Measurements from ENCODE around the gene CRELD2.

Gene CRELD2

DNA sequence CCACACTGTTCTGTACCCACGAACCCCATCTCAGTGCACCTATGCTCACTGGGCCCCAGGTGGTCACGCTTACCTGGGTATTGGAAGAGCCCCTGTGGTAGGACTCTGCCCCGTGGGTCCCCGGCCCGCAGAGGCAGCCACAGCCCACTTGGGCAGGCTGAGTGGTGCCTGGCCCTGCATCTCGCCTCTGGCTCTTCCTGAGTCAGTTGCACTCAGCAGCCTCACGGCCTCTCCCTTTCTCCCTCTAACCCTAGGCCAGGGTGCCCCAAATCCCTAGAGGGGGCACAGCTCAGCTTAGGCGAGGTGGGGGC, 9.7 kb downstream of the CRELD2 start:
- TF ChIP-seq, protein P1, sequence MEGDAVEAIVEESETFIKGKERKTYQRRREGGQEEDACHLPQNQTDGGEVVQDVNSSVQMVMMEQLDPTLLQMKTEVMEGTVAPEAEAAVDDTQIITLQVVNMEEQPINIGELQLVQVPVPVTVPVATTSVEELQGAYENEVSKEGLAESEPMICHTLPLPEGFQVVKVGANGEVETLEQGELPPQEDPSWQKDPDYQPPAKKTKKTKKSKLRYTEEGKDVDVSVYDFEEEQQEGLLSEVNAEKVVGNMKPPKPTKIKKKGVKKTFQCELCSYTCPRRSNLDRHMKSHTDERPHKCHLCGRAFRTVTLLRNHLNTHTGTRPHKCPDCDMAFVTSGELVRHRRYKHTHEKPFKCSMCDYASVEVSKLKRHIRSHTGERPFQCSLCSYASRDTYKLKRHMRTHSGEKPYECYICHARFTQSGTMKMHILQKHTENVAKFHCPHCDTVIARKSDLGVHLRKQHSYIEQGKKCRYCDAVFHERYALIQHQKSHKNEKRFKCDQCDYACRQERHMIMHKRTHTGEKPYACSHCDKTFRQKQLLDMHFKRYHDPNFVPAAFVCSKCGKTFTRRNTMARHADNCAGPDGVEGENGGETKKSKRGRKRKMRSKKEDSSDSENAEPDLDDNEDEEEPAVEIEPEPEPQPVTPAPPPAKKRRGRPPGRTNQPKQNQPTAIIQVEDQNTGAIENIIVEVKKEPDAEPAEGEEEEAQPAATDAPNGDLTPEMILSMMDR (IDR thresholded peaks at IDR 0.05; ENCODE audit: low read depth, low read length, missing control alignments), result no peak
- DNase-seq (ENCODE audit: low read depth), result no peak

DNA sequence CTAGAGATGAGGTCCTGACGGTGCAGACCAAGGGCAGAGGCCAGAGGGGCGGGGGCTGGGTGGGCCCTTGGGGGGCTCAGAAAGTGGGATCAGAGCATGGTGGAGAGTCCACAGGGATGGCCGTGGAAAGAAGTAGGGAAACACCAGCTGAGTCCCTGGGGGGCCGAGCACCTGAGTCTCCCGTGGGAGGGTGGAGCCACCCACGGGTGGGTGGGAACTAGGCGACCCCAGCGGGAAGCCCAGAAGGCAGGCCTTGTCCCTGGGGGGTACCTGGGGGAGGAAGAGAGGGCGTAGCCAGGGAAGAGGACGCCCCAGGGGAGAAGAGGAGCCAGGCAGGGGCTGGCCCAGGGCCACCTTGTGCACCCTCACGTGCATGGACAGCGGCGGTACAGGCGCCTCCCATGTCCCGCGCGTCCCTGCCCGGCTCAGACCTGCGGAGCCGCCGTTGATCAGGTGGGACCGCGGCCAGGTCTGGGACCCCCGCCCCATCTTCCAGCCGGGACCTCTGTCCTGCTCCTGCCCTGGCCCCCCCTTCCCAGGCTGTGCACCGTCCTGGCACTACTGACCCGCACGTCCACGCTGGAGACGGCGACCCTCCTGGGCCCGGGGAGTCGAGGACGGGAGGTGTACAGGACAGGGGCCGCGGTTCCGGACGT, 10.2 kb downstream of the CRELD2 start:
- TF ChIP-seq, protein P1 (IDR thresholded peaks at IDR 0.05; ENCODE audit: low read depth, low read length, missing control alignments), result no peak
- DNase-seq (ENCODE audit: low read depth), result no peak
- no peak overlapping the region for H3K4me3 ChIP-seq (ENCODE audit: low read depth, low read length)

More for the DNA sequence above, 9.7 kb downstream of the CRELD2 start:
- H3K4me3 ChIP-seq (ENCODE audit: low read depth, low read length), result no peak overlapping the region

DNA sequence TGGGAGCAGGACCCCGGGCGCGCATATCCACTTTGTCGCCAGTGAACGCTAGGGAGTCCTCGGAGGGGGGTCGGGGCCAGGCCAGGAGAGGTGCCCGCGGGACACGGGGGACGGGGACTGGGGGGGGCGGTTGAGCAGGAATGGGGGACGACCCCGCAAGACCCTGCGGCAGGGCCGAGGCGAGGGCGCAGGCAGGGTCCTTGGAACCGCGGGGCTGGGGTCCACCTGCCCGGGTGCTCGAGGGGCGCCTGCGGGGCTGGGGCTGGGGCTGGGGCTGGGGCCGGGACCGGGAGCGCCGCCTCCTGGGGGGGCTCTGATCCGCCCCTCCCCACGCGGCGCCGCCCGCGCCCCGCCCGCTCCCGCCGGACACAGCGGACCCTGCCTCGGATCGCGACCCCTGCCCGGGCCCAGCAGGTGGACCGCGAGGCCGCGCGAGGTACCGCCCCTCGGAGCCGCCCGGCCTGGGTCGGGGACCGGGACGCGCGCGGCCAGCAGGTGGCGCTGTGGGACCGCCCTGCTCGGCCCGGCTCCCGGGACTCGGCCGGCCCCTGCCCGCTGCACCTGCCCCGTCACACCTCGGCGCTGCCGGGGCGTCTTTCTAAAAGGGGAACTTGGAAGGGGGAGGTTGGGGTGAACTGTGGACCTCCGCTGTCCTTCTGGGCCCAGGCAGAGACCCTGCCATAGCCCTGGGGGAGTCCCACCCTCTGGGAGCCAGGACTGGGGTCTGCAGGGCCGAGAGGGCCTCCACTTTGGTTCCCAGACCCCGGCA, 11.0 kb downstream of the CRELD2 start:
- DNase-seq (ENCODE audit: low read depth), result no peak
- H3K4me3 ChIP-seq (ENCODE audit: low read depth, low read length), result no peak overlapping the region
- TF ChIP-seq, protein P1 (IDR thresholded peaks at IDR 0.05; ENCODE audit: low read depth, low read length, missing control alignments), result peak; percentile 72

DNA sequence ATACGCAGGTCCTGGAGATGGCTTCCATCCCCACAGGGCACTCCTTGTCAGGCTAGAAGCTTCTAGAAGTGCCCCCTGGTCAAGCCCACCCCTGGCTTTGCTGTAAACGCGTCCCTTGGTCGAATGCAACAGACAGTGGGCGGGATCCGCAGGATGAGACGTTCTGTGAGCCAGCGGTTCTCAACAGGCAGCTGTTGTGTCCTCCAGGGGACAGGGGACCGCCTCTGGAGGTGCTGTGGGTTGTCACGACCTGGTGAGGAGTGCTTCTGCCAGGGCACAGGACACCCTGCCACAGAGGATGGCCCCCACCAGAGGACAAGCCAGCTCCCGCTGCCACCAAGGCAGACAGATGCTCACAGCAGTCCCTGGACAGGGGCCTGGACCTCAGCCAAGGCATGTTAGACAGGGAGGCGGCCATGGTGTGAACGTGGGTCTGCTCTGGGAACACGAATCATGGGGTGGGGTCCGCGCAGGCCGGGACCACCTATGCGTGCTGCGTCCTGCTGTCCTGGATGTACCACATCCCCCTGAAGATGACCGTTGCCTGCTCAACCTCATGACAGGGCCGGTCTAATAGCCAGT, 11.7 kb downstream of the CRELD2 start:
- no peak overlapping the region for H3K4me3 ChIP-seq (ENCODE audit: low read depth, low read length)

DNA sequence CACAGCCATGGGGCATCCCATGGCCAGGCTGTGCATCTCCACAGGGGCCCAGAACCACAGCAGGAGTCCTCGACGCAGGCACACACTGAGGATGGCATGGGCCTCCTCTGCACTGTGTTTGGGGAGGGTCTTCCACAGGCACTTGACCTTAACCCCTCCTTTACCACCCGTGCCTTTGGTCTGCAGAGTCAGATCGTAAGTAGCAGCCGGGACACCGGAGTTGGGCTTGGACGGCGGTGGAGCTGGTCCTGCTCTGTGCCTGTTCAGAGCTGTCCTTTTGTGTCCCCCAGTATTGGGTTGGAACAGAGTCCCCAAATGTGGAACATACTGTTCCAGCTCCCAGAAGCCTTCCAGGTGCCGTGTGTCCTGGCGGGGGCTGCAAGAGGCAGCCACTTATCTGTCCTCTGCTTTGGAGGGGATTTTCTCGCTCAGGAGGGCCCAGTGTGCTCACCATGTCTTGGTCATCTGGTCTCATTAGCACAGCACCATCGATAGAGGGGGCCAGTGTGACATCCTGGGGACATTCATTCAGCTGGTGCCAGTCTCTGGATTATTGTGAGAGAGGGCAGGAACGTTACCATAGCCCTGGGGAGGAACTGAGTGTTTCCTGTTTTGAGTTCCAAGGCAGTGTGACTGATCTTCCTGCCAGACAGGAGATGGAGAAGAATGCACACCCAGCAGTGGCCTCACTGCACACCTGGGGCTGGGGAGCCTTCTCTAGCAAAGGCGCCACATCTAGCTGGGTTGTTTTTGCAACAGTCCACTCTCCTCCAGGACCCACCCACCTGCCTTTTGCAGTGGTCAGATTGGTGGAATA, 12.4 kb downstream of the CRELD2 start:
- DNase-seq (ENCODE audit: low read depth), result no peak
- TF ChIP-seq, protein P1 (IDR thresholded peaks at IDR 0.05; ENCODE audit: low read depth, low read length, missing control alignments), result peak; percentile 75
- no peak overlapping the region for H3K4me3 ChIP-seq (ENCODE audit: low read depth, low read length)

More for the DNA sequence above, 11.7 kb downstream of the CRELD2 start:
- TF ChIP-seq, protein P1 (IDR thresholded peaks at IDR 0.05; ENCODE audit: low read depth, low read length, missing control alignments), result no peak
- no peak for DNase-seq (ENCODE audit: low read depth)

DNA sequence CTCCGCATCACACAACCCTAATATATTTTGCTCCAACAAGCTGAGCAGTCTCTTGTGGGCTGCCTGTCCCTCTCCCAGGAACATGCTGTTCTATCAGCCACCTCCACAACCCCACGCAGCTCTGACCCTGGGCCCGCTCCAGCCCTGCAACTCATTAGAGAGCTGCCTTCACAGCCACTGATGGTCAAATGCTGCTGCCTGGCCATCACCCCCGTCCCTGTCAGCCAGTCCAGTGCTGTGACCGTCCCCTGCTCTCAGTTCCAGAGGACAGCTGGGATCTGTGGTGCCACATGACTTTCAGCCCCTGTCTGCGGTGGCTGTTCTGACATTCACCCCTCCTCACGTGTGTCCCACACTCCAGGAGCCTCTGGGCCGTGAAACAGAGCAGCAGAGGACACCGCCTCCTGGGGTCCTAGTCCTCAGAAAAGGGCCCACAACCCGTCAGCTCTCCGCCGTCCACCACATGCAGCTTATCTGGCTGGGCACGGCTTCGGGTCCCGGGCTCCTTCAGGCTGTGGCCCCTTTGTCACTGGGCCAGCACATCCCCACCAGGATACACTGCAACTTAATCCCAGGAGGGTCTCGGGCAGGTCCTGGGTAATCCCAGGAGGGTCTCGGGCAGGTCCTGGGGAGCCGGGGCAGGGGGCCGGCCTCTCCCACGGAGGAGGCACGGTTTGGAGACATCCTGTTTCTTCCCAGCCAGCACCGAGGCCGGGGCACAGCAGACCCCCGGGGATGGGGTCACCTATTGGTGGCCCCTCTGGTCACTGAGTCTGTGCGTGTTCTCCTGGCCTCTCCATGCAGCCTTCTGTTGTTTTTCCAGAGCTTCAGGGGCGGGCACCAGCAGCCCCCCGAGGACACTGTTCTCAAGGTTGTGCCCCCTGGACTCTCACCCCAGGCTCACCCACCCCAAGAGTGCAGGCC, 15.1 kb downstream of the CRELD2 start:
- no peak for DNase-seq (ENCODE audit: low read depth)
- TF ChIP-seq, protein P1 (IDR thresholded peaks at IDR 0.05; ENCODE audit: low read depth, low read length, missing control alignments), result no peak
- peak overlapping the region; percentile 78 for H3K4me3 ChIP-seq (ENCODE audit: low read depth, low read length)

Measured in GM12864 (cell line).